Measurements from ENCODE around the gene DVL1. TPM values are rescaled to one million over a fixed set of nuclear protein-coding genes. Genes with fewer than 3 reads are reported as not detected.

Gene DVL1
- total and polyA plus RNA-seq, 2 of the 13 experiments (the other 11 are each of a cell fraction or from before 2014, with no cell fraction given): 30.8 to 60.4 TPM

DNA sequence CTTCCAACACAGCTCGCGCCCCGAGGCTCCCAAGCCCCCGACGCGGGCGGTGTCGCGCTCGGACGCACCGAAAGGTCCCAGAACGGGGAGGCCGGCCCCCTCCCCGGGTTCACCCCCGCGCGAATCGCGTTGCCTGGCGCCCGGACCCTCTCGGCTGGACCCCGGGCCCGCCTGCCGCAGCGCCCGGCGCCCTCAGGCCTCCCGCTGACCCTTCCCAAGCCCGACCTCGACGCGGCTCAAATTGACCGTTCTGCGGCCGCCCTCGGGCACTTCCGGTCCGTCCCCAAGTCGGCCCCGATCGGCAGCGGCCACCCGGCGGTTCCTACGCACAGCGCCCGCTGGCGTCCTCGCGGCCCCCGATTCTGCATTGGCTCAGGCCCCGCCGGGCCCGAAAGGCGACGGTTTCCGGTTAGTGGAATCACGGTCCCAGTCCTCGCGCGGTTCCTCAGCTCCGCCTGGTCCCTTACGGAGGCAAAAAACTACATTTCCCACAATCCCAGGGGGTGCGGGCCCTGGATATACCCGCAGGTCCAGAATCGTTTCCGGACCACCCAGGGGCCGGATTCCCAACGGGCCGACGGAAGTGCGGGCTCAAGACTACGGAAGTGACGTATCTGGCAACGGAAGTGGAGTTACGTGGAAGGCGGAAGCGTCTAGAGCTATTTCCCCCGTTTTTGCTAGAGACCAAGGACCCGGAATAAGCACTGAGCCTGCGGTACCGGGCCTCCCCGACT, 25.9 kb upstream of the DVL1 start, which contains the start of gene AURKAIP1 (continued):
- TF ChIP-seq FLYWCH1 (CRISPR knock-in tag; IDR thresholded peaks at IDR 0.05): no peak
- TF ChIP-seq JUN (CRISPR knock-in tag; IDR thresholded peaks at IDR 0.05): peak; percentile 83; the same call in 1 of the 2 replicates
- TF ChIP-seq, protein P1, sequence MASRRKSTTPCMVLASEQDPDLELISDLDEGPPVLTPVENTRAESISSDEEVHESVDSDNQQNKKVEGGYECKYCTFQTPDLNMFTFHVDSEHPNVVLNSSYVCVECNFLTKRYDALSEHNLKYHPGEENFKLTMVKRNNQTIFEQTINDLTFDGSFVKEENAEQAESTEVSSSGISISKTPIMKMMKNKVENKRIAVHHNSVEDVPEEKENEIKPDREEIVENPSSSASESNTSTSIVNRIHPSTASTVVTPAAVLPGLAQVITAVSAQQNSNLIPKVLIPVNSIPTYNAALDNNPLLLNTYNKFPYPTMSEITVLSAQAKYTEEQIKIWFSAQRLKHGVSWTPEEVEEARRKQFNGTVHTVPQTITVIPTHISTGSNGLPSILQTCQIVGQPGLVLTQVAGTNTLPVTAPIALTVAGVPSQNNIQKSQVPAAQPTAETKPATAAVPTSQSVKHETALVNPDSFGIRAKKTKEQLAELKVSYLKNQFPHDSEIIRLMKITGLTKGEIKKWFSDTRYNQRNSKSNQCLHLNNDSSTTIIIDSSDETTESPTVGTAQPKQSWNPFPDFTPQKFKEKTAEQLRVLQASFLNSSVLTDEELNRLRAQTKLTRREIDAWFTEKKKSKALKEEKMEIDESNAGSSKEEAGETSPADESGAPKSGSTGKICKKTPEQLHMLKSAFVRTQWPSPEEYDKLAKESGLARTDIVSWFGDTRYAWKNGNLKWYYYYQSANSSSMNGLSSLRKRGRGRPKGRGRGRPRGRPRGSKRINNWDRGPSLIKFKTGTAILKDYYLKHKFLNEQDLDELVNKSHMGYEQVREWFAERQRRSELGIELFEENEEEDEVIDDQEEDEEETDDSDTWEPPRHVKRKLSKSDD (CRISPR knock-in tag; IDR thresholded peaks at IDR 0.05; ENCODE audit: low read depth): peak; percentile 82
- no peak for TF ChIP-seq ZC3H4 (CRISPR knock-in tag; IDR thresholded peaks at IDR 0.05; ENCODE audit: borderline replicate concordance)
- peak; percentile 97; the same call in 1 of the 2 replicates for TF ChIP-seq KAT7 (CRISPR knock-in tag; IDR thresholded peaks at IDR 0.05; ENCODE audit: borderline replicate concordance)
- TF ChIP-seq CEBPB (IDR thresholded peaks at IDR 0.05; ENCODE audit: borderline replicate concordance, low read depth, low read length): no peak
- peak; percentile 94 for TF ChIP-seq RFXAP (CRISPR knock-in tag; IDR thresholded peaks at IDR 0.05; ENCODE audit: borderline replicate concordance)
- no peak for TF ChIP-seq KLF9 (CRISPR knock-in tag; IDR thresholded peaks at IDR 0.05; ENCODE audit: low read depth)
- TF ChIP-seq, protein P2, sequence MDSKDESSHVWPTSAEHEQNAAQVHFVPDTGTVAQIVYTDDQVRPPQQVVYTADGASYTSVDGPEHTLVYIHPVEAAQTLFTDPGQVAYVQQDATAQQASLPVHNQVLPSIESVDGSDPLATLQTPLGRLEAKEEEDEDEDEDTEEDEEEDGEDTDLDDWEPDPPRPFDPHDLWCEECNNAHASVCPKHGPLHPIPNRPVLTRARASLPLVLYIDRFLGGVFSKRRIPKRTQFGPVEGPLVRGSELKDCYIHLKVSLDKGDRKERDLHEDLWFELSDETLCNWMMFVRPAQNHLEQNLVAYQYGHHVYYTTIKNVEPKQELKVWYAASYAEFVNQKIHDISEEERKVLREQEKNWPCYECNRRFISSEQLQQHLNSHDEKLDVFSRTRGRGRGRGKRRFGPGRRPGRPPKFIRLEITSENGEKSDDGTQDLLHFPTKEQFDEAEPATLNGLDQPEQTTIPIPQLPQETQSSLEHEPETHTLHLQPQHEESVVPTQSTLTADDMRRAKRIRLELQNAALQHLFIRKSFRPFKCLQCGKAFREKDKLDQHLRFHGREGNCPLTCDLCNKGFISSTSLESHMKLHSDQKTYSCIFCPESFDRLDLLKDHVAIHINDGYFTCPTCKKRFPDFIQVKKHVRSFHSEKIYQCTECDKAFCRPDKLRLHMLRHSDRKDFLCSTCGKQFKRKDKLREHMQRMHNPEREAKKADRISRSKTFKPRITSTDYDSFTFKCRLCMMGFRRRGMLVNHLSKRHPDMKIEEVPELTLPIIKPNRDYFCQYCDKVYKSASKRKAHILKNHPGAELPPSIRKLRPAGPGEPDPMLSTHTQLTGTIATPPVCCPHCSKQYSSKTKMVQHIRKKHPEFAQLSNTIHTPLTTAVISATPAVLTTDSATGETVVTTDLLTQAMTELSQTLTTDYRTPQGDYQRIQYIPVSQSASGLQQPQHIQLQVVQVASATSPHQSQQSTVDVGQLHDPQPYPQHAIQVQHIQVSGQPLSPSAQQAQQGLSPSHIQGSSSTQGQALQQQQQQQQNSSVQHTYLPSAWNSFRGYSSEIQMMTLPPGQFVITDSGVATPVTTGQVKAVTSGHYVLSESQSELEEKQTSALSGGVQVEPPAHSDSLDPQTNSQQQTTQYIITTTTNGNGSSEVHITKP (CRISPR knock-in tag; IDR thresholded peaks at IDR 0.05; ENCODE audit: low read depth): peak; percentile 92
- TF ChIP-seq ATF1 (CRISPR knock-in tag; IDR thresholded peaks at IDR 0.05): peak; percentile 93
- no peak for TF ChIP-seq ZNF530 (CRISPR knock-in tag; IDR thresholded peaks at IDR 0.05; ENCODE audit: low read depth)
- peak; percentile 29; the same call in 1 of the 2 replicates for TF ChIP-seq CEBPG (CRISPR knock-in tag; IDR thresholded peaks at IDR 0.05)
- TF ChIP-seq NFKB2 (CRISPR knock-in tag; IDR thresholded peaks at IDR 0.05; ENCODE audit: borderline replicate concordance): peak; percentile 95; the same call in 1 of the 2 replicates
- no peak for TF ChIP-seq FOXA1 (IDR thresholded peaks at IDR 0.05)
- TF ChIP-seq FOXA1 (CRISPR knock-in tag; IDR thresholded peaks at IDR 0.05): peak; percentile 42; the same call in 1 of the 2 replicates
- TF ChIP-seq ATF7 (IDR thresholded peaks at IDR 0.05): no peak
- no peak; the same call in 1 of the 2 replicates for TF ChIP-seq ATF7 (CRISPR knock-in tag; IDR thresholded peaks at IDR 0.05)
- TF ChIP-seq KLF16 (CRISPR knock-in tag; IDR thresholded peaks at IDR 0.05): peak in 1 of 2 experiments; percentile 98; a peak in 2 of 4 replicates
- no peak for TF ChIP-seq ZNF512 (CRISPR knock-in tag; IDR thresholded peaks at IDR 0.05)
- TF ChIP-seq ZNF770 (CRISPR knock-in tag; IDR thresholded peaks at IDR 0.05): peak; percentile 62
- peak; percentile 96 for TF ChIP-seq ETV6 (CRISPR knock-in tag; conservative IDR thresholded peaks at IDR 0.05)

Data from HepG2 (cell line).